OCI-LY1 (cell line): Measurements from ENCODE around the gene AGAP3.

Experiments used
- H2AFZ ChIP-seq: fragments of 200-600 bp; sonication (generic), shearing (Covaris generic); 2 replicates; pipeline ENCODE4 v1.6.0; 2014; ENCODE audit warnings: antibody characterized with exemption, mild to moderate bottlenecking, low read length
- H3F3A ChIP-seq: fragments of 200-600 bp; sonication (generic), shearing (Covaris generic); 2 replicates; pipeline ENCODE4 v1.6.0; 2014; ENCODE audit warnings: mild to moderate bottlenecking, antibody characterized with exemption, low read length, moderate library complexity; ENCODE audit not compliant: insufficient read depth
- H3K27ac ChIP-seq: fragments of 200-600 bp; sonication (generic); 2 replicates; pipeline ENCODE4 v1.5.1; 2014; ENCODE audit warnings: low read length, mixed run types, mild to moderate bottlenecking, low read depth; ENCODE audit not compliant: poor library complexity, severe bottlenecking
- H3K27me3 ChIP-seq: fragments of 200-600 bp; sonication (generic); 2 replicates; pipeline ENCODE4 v1.6.0; 2014; ENCODE audit warnings: antibody characterized with exemption, mild to moderate bottlenecking, low read length, moderate library complexity; ENCODE audit not compliant: insufficient read depth
- H3K36me3 ChIP-seq: fragments of 200-600 bp; sonication (generic); 2 replicates; pipeline ENCODE4 v1.6.1; 2014; ENCODE audit warnings: mild to moderate bottlenecking, antibody characterized with exemption, low read length, moderate library complexity, mixed read lengths; ENCODE audit not compliant: insufficient read depth
- H3K4me1 ChIP-seq: fragments of 200-600 bp; sonication (generic); 2 replicates; pipeline ENCODE4 v1.5.1; 2014; ENCODE audit warnings: mild to moderate bottlenecking, low read length, moderate library complexity; ENCODE audit not compliant: insufficient read depth, severe bottlenecking
- H3K4me2 ChIP-seq: fragments of 200-600 bp; sonication (generic), shearing (Covaris generic); 2 replicates; pipeline ENCODE4 v1.6.1; 2014; ENCODE audit warnings: low read length
- H3K4me3 ChIP-seq: fragments of 200-600 bp; sonication (generic); 2 replicates; pipeline ENCODE4 v1.5.1; 2014; ENCODE audit warnings: low read length, low read depth, mild to moderate bottlenecking, mixed read lengths; ENCODE audit not compliant: poor library complexity, severe bottlenecking
- H3K79me2 ChIP-seq: fragments of 200-600 bp; shearing (Covaris generic); 2 replicates; pipeline ENCODE4 v1.6.1; 2016; ENCODE audit warnings: mixed run types, low read length, mixed read lengths; ENCODE audit not compliant: insufficient read depth
- H3K9ac ChIP-seq: fragments of 200-600 bp; sonication (generic), shearing (Covaris generic); 2 replicates; pipeline ENCODE4 v1.6.1; 2014; ENCODE audit warnings: mild to moderate bottlenecking, low read length, mixed read lengths
- H3K9me2 ChIP-seq: fragments of 200-600 bp; sonication (generic), shearing (Covaris generic); 2 replicates; pipeline ENCODE4 v1.6.1; 2014; ENCODE audit warnings: low read depth, mild to moderate bottlenecking, low read length, mixed read lengths
- H3K9me3 ChIP-seq: fragments of 200-600 bp; shearing (Covaris generic); 2 replicates; pipeline ENCODE4 v1.6.1; 2014; ENCODE audit warnings: low read length, mixed read lengths
- H4K20me1 ChIP-seq: fragments of 200-600 bp; sonication (generic), shearing (Covaris generic); 2 replicates; pipeline ENCODE4 v1.6.0; 2016; ENCODE audit warnings: mild to moderate bottlenecking, low read length; ENCODE audit not compliant: insufficient read depth
- CTCF ChIP-seq: fragments of 200-600 bp; sonication (generic), shearing (Covaris generic); IDR thresholded peaks from 2 replicates; pipeline ENCODE4 v1.5.1; 2017; ENCODE audit warnings: mild to moderate bottlenecking, antibody characterized with exemption, low read length, moderate library complexity, mixed read lengths
- EZH2 ChIP-seq: fragments of 200-600 bp; sonication (generic), shearing (Covaris generic); IDR thresholded peaks from 2 replicates; pipeline ENCODE4 v1.8.0; 2017; ENCODE audit warnings: borderline replicate concordance, mixed run types, mild to moderate bottlenecking, antibody characterized with exemption, low read length, moderate library complexity, mixed read lengths

The AGAP3 gene

GRCh38 chr7:151122796-151123157, 36.5 kb downstream of the AGAP3 start:
- no peaks in the 10 kb centered on the region for H3K36me3 ChIP-seq
- no peaks in the 10 kb centered on the region for H3K79me2 ChIP-seq
- 0 out of 2 replicates have a peak, but pooled peaks cover 6% of the 10 kb centered on the region for H3K27me3 ChIP-seq

GRCh38 chr7:151123158-151123821, 37.0 kb downstream of the AGAP3 start:
- Histone ChIP-seq H3K9me3 (no peaks in the 10 kb centered on the region), H3K4me2 (no peak overlapping the region), H3K27me3 (0 out of 2 replicates have a peak, but pooled peaks cover 11% of the 10 kb centered on the region), H3K9me2 (no peaks in the 10 kb centered on the region), H2AFZ (no peak overlapping the region), H3K4me3 (no peak overlapping the region), H4K20me1 (no peaks in the 10 kb centered on the region), H3K27ac (no peak overlapping the region), H3K9ac (no peak overlapping the region), H3K79me2 (no peaks in the 10 kb centered on the region), H3F3A (no peaks in the 10 kb centered on the region), H3K4me1 (no peaks in the 10 kb centered on the region), H3K36me3 (no peaks in the 10 kb centered on the region)
- TF ChIP-seq CTCF (no peak), EZH2 (no peak)

More at GRCh38 chr7:151122796-151123157, 36.5 kb downstream of the AGAP3 start:
- no peak overlapping the region for H3K9ac ChIP-seq
- H3K4me1 ChIP-seq, result peaks cover 2% of the 10 kb centered on the region
- H3K27ac ChIP-seq, result no peak overlapping the region
- H2AFZ ChIP-seq, result no peak overlapping the region
- no peak overlapping the region for H3K4me3 ChIP-seq
- no peak overlapping the region for H3K4me2 ChIP-seq
- H3K9me2 ChIP-seq, result no peaks in the 10 kb centered on the region
- H3F3A ChIP-seq, result no peaks in the 10 kb centered on the region
- no peaks in the 10 kb centered on the region for H3K9me3 ChIP-seq
- TF ChIP-seq EZH2, result no peak
- H4K20me1 ChIP-seq, result no peaks in the 10 kb centered on the region

- Histone ChIP-seq H3K9ac (no peak overlapping the region), H2AFZ (no peak overlapping the region), H3K79me2 (no peaks in the 10 kb centered on the region), H3K27me3 (0 out of 2 replicates have a peak, but pooled peaks cover 17% of the 10 kb centered on the region), H3K4me2 (no peak overlapping the region), H3K36me3 (no peaks in the 10 kb centered on the region), H3K9me2 (no peaks in the 10 kb centered on the region), H3K27ac (no peak overlapping the region), H3K4me1 (no peaks in the 10 kb centered on the region), H4K20me1 (no peaks in the 10 kb centered on the region), H3K9me3 (no peaks in the 10 kb centered on the region), H3F3A (no peaks in the 10 kb centered on the region), H3K4me3 (no peak overlapping the region)
- TF ChIP-seq CTCF, result peak; percentile 99
- TF ChIP-seq EZH2, result no peak
Observed at GRCh38 chr7:151123822-151124464, 37.7 kb downstream of the AGAP3 start.

GRCh38 chr7:151124481-151124880, 38.2 kb downstream of the AGAP3 start:
- no peak overlapping the region for H2AFZ ChIP-seq

More at GRCh38 chr7:151124481-151124880, 38.2 kb downstream of the AGAP3 start:
- TF ChIP-seq EZH2 (no peak), CTCF (no peak)
- Histone ChIP-seq H3F3A (no peaks in the 10 kb centered on the region), H3K9me2 (no peaks in the 10 kb centered on the region), H3K27ac (no peak overlapping the region), H3K4me3 (no peak overlapping the region), H3K9ac (no peak overlapping the region), H3K4me1 (no peaks in the 10 kb centered on the region), H4K20me1 (no peaks in the 10 kb centered on the region), H3K4me2 (no peak overlapping the region), H3K27me3 (peaks cover 22% of the 10 kb centered on the region; the same call in 1 of the 2 replicates), H3K36me3 (no peaks in the 10 kb centered on the region), H3K79me2 (no peaks in the 10 kb centered on the region), H3K9me3 (no peaks in the 10 kb centered on the region)
